GM23338 (cell line): ENCODE measurements around the gene CDH12. TPM values are rescaled to one million over a fixed set of nuclear protein-coding genes. Genes with fewer than 3 reads are reported as not detected.

Experiments used
- ATAC-seq: fragments of 200-7000 bp; cut with Tn5 transposase; 3 replicates; pipeline ENCODE4 v1.9.1; 2020
- DNase-seq: peaks from one replicate; pipeline ENCODE4 v3.0.0-alpha.2; 2015; ENCODE audit warnings: low spot score
- H2AFZ ChIP-seq: fragments of 200-600 bp; sonication (generic); 2 replicates; pipeline ENCODE4 v1.8.0; 2016; ENCODE audit warnings: antibody characterized with exemption, mild to moderate bottlenecking, moderate library complexity
- H3F3A ChIP-seq: fragments of 200-600 bp; sonication (generic); replicated peaks from 2 replicates; pipeline ENCODE4 v1.8.0; 2017; ENCODE audit warnings: antibody characterized with exemption, mixed run types, low read depth
- H3K27ac ChIP-seq: fragments of 200-600 bp; sonication (generic); 2 replicates; pipeline ENCODE4 v1.6.1; 2016; ENCODE audit warnings: low read depth
- H3K27me3 ChIP-seq: fragments of 200-600 bp; sonication (generic); 2 replicates; pipeline ENCODE4 v1.8.0; 2016; ENCODE audit warnings: mild to moderate bottlenecking, mixed run types, moderate library complexity; ENCODE audit not compliant: insufficient read depth
- H3K36me3 ChIP-seq: fragments of 200-600 bp; sonication (generic); 2 replicates; pipeline ENCODE4 v1.8.0; 2016; ENCODE audit warnings: mild to moderate bottlenecking; ENCODE audit not compliant: insufficient read depth
- H3K4me1 ChIP-seq: fragments of 200-600 bp; sonication (generic); 2 replicates; pipeline ENCODE4 v1.8.0; 2016; ENCODE audit warnings: mild to moderate bottlenecking, moderate library complexity; ENCODE audit not compliant: insufficient read depth
- H3K4me2 ChIP-seq: fragments of 200-600 bp; sonication (generic); 2 replicates; pipeline ENCODE4 v1.7.1; 2017; ENCODE audit warnings: mixed run types
- H3K4me3 ChIP-seq: fragments of 200-600 bp; sonication (generic); 2 replicates; pipeline ENCODE4 v1.6.1; 2016; ENCODE audit warnings: mixed run types
- H3K79me2 ChIP-seq: fragments of 200-600 bp; sonication (generic); replicated peaks from 2 replicates; pipeline ENCODE4 v1.8.0; 2017; ENCODE audit warnings: mild to moderate bottlenecking; ENCODE audit not compliant: insufficient read depth
- H3K9me2 ChIP-seq: fragments of 200-600 bp; sonication (generic); 2 replicates; pipeline ENCODE4 v1.8.0; 2017; ENCODE audit not compliant: insufficient read depth
- H4K20me1 ChIP-seq: fragments of 200-600 bp; sonication (generic); replicated peaks from 2 replicates; pipeline ENCODE4 v1.8.0; 2017; ENCODE audit warnings: mild to moderate bottlenecking; ENCODE audit not compliant: insufficient read depth
- H3K27ac Mint-ChIP-seq: 2 replicates; pipeline ENCODE4 v1.8.0; 2020; ENCODE audit warnings: inconsistent platforms, mild to moderate bottlenecking, moderate library complexity, mixed read lengths
- H3K27me3 Mint-ChIP-seq: 3 replicates; pipeline ENCODE4 v1.8.0; 2022; ENCODE audit warnings: low read depth, mild to moderate bottlenecking, moderate library complexity, mixed read lengths, inconsistent platforms; ENCODE audit not compliant: insufficient read depth, poor library complexity
- H3K36me3 Mint-ChIP-seq: 3 replicates; pipeline ENCODE4 v1.8.0; 2021; ENCODE audit warnings: low read depth, mild to moderate bottlenecking, inconsistent platforms, moderate library complexity, mixed read lengths
- H3K4me1 Mint-ChIP-seq: 3 replicates; pipeline ENCODE4 v1.8.0; 2020; ENCODE audit warnings: mild to moderate bottlenecking, inconsistent platforms, mixed read lengths
- H3K4me3 Mint-ChIP-seq: 3 replicates; pipeline ENCODE4 v1.8.0; 2021; ENCODE audit warnings: moderate library complexity, mild to moderate bottlenecking, inconsistent platforms, mixed read lengths
- H3K9me3 Mint-ChIP-seq: 3 replicates; pipeline ENCODE4 v1.8.0; 2020; ENCODE audit warnings: moderate library complexity, mild to moderate bottlenecking, inconsistent platforms, mixed read lengths
- CREB1 ChIP-seq: fragments of 250-450 bp; sonication (Bioruptor Pico); IDR thresholded peaks from 2 replicates; pipeline ENCODE4 v1.5.0; 2020; ENCODE audit warnings: low read depth, mild to moderate bottlenecking, moderate library complexity
- CTCF ChIP-seq, 2 experiments: fragments of 200-600 bp in 1 of 2; sonication (generic) in 1 of 2; conservative IDR thresholded peaks; 2 replicates each; pipeline versions ENCODE4 v1.5.1 to v1.6.1; 2016 to 2017; ENCODE audit warnings: antibody characterized with exemption in 2 of 2, low read depth in 2 of 2, mild to moderate bottlenecking in 2 of 2, moderate library complexity in 1 of 2
- ETS1 ChIP-seq: IDR thresholded peaks from 2 replicates; pipeline ENCODE4 v1.6.1; 2016; ENCODE audit warnings: antibody characterized with exemption
- EZH2 ChIP-seq: fragments of 200-600 bp; sonication (generic); IDR thresholded peaks from one replicate; pipeline ENCODE4 v1.8.0; 2017; ENCODE audit warnings: antibody characterized with exemption, mild to moderate bottlenecking, low read depth; ENCODE audit not compliant: unreplicated experiment
- JUNB ChIP-seq: IDR thresholded peaks from one replicate; pipeline ENCODE4 v1.6.1; 2016; ENCODE audit warnings: antibody characterized with exemption; ENCODE audit not compliant: unreplicated experiment
- NANOG ChIP-seq: IDR thresholded peaks from 2 replicates; pipeline ENCODE4 v1.6.1; 2016; ENCODE audit warnings: antibody characterized with exemption, borderline replicate concordance
- POLR2AphosphoS5 ChIP-seq: IDR thresholded peaks from 2 replicates; pipeline ENCODE4 v1.6.1; 2016; ENCODE audit warnings: antibody characterized with exemption, low read depth
- STAT1 ChIP-seq: IDR thresholded peaks from one replicate; pipeline ENCODE4 v1.6.1; 2016; ENCODE audit warnings: antibody characterized with exemption; ENCODE audit not compliant: unreplicated experiment
- ZNF331 ChIP-seq: fragments of 250-450 bp; sonication (Bioruptor Pico); IDR thresholded peaks from 2 replicates; pipeline ENCODE4 v1.5.0; 2020; ENCODE audit warnings: low read depth, mild to moderate bottlenecking, moderate library complexity
- polyA plus RNA-seq: library from polyadenylated mRNA; unstranded; fragments of >200 nt; fragmentation: Nextera tagmentation; extraction: Ambion mirVana; gene quantifications from 2 replicates; pipeline ENCODE4 v1.2.1, GENCODE V29; 2016
- total RNA-seq: library from RNA; depleted of rRNA; stranded (reverse); fragments of >200 nt; shearing (Covaris generic); gene quantifications from 2 replicates; pipeline ENCODE4 v1.2.3, GENCODE V29; 2014
- TF ChIP-seq, protein P1 (sequence below): IDR thresholded peaks from one replicate; pipeline ENCODE4 v1.6.1; 2018; ENCODE audit warnings: antibody characterized with exemption; ENCODE audit not compliant: unreplicated experiment
- TF ChIP-seq, protein P2 (sequence below): fragments of 250-450 bp; sonication (Bioruptor Pico); IDR thresholded peaks from 2 replicates; pipeline ENCODE4 v1.5.0; 2020; ENCODE audit warnings: mild to moderate bottlenecking, moderate library complexity

CDH12 gene
- total and polyA plus RNA-seq, 2 experiments from 2014 or later: not detected

DNA sequence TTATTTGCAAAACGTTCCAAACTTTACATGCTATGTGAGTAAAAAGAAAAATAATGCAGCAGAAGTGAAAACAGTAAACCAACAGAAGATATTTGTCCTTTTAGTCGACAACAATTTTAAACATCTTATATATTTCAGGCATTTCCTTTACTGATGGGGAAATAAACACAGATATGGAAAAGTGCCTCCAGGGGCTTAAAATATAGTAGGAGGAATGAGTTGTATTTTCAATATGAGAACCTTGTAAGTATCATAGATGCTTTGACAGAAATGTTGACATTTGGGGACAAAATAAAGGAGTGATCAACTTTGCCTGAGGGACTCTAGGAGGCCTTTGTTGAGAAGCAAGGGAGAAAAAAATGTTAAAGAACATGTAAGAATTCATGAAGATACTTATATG, 1043.5 kb downstream of the CDH12 start:
- H3K4me1 Mint-ChIP-seq: peaks cover 4% of the 10 kb centered on the region; the same call in 2 of the 3 replicates
- Histone ChIP-seq H4K20me1 (no peaks in the 10 kb centered on the region), H3K79me2 (no peaks in the 10 kb centered on the region), H3K27ac (no peak overlapping the region), H3K4me1 (no peaks in the 10 kb centered on the region), H3K9me2 (no peaks in the 10 kb centered on the region), H3K36me3 (no peaks in the 10 kb centered on the region), H3K4me2 (no peak overlapping the region), H3K27me3 (no peaks in the 10 kb centered on the region), H3K4me3 (no peak overlapping the region), H2AFZ (no peak overlapping the region), H3F3A (no peaks in the 10 kb centered on the region)
- H3K4me3 Mint-ChIP-seq: no peak overlapping the region
- H3K27ac Mint-ChIP-seq: no peak overlapping the region
- H3K27me3 Mint-ChIP-seq: no peaks in the 10 kb centered on the region
- TF ChIP-seq ETS1 (no peak), CTCF (conservative IDR thresholded peaks at IDR 0.05; ENCODE audit: low read depth in 2 of 2) (no peak), JUNB (no peak), POLR2AphosphoS5 (no peak), NANOG (no peak), ZNF331 (no peak), EZH2 (no peak), CREB1 (no peak), STAT1 (no peak)
- TF ChIP-seq, protein P1, sequence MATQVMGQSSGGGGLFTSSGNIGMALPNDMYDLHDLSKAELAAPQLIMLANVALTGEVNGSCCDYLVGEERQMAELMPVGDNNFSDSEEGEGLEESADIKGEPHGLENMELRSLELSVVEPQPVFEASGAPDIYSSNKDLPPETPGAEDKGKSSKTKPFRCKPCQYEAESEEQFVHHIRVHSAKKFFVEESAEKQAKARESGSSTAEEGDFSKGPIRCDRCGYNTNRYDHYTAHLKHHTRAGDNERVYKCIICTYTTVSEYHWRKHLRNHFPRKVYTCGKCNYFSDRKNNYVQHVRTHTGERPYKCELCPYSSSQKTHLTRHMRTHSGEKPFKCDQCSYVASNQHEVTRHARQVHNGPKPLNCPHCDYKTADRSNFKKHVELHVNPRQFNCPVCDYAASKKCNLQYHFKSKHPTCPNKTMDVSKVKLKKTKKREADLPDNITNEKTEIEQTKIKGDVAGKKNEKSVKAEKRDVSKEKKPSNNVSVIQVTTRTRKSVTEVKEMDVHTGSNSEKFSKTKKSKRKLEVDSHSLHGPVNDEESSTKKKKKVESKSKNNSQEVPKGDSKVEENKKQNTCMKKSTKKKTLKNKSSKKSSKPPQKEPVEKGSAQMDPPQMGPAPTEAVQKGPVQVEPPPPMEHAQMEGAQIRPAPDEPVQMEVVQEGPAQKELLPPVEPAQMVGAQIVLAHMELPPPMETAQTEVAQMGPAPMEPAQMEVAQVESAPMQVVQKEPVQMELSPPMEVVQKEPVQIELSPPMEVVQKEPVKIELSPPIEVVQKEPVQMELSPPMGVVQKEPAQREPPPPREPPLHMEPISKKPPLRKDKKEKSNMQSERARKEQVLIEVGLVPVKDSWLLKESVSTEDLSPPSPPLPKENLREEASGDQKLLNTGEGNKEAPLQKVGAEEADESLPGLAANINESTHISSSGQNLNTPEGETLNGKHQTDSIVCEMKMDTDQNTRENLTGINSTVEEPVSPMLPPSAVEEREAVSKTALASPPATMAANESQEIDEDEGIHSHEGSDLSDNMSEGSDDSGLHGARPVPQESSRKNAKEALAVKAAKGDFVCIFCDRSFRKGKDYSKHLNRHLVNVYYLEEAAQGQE: no peak
- TF ChIP-seq, protein P2, sequence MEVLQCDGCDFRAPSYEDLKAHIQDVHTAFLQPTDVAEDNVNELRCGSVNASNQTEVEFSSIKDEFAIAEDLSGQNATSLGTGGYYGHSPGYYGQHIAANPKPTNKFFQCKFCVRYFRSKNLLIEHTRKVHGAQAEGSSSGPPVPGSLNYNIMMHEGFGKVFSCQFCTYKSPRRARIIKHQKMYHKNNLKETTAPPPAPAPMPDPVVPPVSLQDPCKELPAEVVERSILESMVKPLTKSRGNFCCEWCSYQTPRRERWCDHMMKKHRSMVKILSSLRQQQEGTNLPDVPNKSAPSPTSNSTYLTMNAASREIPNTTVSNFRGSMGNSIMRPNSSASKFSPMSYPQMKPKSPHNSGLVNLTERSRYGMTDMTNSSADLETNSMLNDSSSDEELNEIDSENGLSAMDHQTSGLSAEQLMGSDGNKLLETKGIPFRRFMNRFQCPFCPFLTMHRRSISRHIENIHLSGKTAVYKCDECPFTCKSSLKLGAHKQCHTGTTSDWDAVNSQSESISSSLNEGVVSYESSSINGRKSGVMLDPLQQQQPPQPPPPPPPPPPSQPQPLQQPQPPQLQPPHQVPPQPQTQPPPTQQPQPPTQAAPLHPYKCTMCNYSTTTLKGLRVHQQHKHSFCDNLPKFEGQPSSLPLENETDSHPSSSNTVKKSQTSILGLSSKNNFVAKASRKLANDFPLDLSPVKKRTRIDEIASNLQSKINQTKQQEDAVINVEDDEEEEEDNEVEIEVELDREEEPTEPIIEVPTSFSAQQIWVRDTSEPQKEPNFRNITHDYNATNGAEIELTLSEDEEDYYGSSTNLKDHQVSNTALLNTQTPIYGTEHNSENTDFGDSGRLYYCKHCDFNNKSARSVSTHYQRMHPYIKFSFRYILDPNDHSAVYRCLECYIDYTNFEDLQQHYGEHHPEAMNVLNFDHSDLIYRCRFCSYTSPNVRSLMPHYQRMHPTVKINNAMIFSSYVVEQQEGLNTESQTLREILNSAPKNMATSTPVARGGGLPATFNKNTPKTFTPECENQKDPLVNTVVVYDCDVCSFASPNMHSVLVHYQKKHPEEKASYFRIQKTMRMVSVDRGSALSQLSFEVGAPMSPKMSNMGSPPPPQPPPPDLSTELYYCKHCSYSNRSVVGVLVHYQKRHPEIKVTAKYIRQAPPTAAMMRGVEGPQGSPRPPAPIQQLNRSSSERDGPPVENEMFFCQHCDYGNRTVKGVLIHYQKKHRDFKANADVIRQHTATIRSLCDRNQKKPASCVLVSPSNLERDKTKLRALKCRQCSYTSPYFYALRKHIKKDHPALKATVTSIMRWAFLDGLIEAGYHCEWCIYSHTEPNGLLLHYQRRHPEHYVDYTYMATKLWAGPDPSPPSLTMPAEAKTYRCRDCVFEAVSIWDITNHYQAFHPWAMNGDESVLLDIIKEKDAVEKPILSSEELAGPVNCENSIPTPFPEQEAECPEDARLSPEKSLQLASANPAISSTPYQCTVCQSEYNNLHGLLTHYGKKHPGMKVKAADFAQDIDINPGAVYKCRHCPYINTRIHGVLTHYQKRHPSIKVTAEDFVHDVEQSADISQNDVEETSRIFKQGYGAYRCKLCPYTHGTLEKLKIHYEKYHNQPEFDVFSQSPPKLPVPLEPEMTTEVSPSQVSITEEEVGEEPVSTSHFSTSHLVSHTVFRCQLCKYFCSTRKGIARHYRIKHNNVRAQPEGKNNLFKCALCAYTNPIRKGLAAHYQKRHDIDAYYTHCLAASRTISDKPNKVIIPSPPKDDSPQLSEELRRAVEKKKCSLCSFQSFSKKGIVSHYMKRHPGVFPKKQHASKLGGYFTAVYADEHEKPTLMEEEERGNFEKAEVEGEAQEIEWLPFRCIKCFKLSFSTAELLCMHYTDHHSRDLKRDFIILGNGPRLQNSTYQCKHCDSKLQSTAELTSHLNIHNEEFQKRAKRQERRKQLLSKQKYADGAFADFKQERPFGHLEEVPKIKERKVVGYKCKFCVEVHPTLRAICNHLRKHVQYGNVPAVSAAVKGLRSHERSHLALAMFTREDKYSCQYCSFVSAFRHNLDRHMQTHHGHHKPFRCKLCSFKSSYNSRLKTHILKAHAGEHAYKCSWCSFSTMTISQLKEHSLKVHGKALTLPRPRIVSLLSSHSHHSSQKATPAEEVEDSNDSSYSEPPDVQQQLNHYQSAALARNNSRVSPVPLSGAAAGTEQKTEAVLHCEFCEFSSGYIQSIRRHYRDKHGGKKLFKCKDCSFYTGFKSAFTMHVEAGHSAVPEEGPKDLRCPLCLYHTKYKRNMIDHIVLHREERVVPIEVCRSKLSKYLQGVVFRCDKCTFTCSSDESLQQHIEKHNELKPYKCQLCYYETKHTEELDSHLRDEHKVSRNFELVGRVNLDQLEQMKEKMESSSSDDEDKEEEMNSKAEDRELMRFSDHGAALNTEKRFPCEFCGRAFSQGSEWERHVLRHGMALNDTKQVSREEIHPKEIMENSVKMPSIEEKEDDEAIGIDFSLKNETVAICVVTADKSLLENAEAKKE (CRISPR knock-in tag): no peak
- no peaks in the 10 kb centered on the region for H3K9me3 Mint-ChIP-seq
- H3K36me3 Mint-ChIP-seq: no peaks in the 10 kb centered on the region
- DNase-seq: no peak
- no peak for ATAC-seq
